ENCODE data around the gene EXOC3L4.

DNA sequence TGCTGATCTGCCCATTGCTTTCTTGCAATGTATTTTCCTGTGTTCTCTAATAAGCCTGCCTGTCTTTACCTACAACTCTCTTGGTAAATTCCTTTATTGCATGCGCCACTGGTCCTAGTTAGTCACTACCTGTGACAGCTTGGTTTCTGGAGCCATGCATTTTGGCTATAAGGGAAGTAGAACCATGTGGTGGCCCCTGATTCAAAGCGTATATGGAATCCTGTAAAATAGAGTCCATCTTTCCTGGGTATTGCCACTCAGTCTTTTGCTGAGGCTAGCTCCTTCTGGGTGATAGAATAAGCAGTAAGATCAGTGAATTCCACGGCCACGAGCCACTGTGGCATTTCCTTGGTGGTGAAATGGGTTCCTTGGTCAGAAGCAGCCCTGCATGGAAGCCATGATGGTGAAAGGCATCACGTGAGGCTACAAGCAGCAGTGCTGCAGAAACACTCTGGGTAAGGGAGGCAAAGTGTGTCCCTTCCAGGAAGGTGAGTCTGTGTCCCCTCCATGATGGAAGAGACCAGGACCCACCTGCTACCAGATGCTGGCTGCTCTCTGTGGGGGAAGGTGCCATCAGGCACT is 48.3 kb downstream of the EXOC3L4 start:
- TF ChIP-seq, protein P1, sequence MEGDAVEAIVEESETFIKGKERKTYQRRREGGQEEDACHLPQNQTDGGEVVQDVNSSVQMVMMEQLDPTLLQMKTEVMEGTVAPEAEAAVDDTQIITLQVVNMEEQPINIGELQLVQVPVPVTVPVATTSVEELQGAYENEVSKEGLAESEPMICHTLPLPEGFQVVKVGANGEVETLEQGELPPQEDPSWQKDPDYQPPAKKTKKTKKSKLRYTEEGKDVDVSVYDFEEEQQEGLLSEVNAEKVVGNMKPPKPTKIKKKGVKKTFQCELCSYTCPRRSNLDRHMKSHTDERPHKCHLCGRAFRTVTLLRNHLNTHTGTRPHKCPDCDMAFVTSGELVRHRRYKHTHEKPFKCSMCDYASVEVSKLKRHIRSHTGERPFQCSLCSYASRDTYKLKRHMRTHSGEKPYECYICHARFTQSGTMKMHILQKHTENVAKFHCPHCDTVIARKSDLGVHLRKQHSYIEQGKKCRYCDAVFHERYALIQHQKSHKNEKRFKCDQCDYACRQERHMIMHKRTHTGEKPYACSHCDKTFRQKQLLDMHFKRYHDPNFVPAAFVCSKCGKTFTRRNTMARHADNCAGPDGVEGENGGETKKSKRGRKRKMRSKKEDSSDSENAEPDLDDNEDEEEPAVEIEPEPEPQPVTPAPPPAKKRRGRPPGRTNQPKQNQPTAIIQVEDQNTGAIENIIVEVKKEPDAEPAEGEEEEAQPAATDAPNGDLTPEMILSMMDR (IDR thresholded peaks at IDR 0.05; ENCODE audit: insufficient read depth, low read depth, low read length) = no peak
- no peak for TF ChIP-seq EZH2 (IDR thresholded peaks at IDR 0.05; ENCODE audit: insufficient read depth, low read length)

Data from astrocyte (in vitro differentiated cells and primary cell).